Measurements from ENCODE around the gene LIF. TPM values are rescaled to one million over a fixed set of nuclear protein-coding genes. Genes with fewer than 3 reads are reported as not detected.

LIF gene
- total RNA-seq, 1 donor from 2014 or later = 0.16 TPM

DNA sequence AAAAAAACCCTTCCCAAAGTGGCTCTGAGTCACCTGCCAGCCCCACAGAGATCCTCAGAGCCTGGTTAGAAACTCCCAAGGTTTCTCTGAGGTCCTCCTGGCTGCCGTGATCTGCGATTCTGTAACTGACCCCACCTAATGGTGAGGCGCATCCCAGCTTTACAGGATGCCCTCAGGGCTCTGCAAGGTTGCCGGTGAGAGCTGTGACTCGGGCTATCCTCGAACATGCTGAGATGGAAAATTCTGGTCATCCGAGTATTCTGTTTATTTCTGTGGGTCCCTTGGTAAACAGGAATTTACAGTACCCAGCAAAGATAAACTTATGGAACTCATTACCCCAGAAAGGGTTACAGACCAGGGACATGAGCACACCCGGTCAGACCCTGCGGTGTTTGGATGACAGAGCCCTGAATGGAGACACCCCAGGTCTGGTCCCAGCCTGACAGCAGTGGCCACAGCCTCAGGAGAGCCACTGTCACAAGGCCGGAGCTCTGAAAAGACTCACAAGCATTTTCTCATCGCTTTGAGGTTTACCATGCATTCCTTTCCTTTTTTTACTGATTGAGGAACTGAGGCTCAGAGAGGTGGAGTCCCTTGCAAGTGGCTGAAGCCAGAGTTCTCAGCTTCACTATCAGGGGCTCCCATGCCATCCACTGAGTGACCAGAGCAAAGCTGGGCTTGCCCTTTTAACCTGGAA lies 22.2 kb downstream of the LIF start:
- Histone ChIP-seq H3K27ac (replicated peaks) (no peak overlapping the region), H3K4me1 (no peaks in the 10 kb centered on the region), H3K36me3 (no peaks in the 10 kb centered on the region), H3K27me3 (ENCODE audit: low read depth) (peaks cover 100% of the 10 kb centered on the region), H3K4me3 (no peak overlapping the region), H3K9me3 (replicated peaks) (no peaks in the 10 kb centered on the region)
- intact Hi-C loops (cut with micrococcal nuclease) = no loop called here
- TF ChIP-seq, protein P1, sequence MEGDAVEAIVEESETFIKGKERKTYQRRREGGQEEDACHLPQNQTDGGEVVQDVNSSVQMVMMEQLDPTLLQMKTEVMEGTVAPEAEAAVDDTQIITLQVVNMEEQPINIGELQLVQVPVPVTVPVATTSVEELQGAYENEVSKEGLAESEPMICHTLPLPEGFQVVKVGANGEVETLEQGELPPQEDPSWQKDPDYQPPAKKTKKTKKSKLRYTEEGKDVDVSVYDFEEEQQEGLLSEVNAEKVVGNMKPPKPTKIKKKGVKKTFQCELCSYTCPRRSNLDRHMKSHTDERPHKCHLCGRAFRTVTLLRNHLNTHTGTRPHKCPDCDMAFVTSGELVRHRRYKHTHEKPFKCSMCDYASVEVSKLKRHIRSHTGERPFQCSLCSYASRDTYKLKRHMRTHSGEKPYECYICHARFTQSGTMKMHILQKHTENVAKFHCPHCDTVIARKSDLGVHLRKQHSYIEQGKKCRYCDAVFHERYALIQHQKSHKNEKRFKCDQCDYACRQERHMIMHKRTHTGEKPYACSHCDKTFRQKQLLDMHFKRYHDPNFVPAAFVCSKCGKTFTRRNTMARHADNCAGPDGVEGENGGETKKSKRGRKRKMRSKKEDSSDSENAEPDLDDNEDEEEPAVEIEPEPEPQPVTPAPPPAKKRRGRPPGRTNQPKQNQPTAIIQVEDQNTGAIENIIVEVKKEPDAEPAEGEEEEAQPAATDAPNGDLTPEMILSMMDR (IDR thresholded peaks at IDR 0.05; ENCODE audit: borderline replicate concordance) = no peak
- DNase-seq = no peak

DNA sequence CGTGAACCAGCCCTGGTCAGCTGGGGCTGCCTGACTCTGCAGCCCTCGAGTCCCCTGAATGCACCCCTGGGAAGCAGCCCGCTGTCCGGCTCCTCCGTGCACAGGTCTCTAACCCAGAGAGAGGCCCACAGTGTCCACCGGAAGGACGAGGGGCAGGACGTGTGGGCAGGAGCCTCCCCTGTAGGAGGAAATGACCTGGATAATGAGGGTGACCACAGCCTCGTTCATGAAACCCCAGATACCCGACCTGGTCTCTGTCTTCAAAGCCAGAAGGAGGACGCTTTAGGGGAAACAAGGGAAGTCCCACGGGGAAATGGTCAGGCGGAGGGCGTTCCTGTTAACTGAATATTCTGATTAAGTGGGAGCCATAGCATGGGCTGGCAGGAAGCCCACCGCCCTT lies 23.3 kb downstream of the LIF start:
- no peaks in the 10 kb centered on the region for H3K36me3 ChIP-seq
- H3K4me1 ChIP-seq = no peaks in the 10 kb centered on the region
- H3K27me3 ChIP-seq (ENCODE audit: low read depth) = peaks cover 99% of the 10 kb centered on the region
- intact Hi-C loops (cut with micrococcal nuclease) = no loop called here
- no peak overlapping the region for H3K27ac ChIP-seq (replicated peaks)
- no peak overlapping the region for H3K4me3 ChIP-seq
- no peaks in the 10 kb centered on the region for H3K9me3 ChIP-seq (replicated peaks)
- no peak for DNase-seq
- TF ChIP-seq, protein P1 (IDR thresholded peaks at IDR 0.05; ENCODE audit: borderline replicate concordance) = no peak

DNA sequence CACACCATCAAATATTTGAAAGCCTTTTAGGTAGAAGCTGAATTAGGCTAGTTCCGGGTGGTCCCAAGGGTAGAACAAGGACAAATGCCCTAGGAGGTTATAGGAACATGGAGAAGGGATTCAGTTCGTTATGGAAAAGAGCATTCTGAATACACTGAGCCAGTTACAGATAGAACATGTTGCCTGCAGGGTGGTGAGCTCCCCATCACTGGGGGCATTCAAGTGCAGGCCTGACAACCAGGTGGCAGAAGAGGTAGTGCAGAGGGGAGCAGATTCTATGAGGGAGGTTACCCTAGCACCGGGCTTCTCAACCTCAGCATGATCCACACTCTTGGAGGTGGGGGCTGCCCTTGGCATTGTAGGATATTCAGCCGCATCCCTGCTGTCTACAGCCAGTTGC lies 24.2 kb downstream of the LIF start:
- TF ChIP-seq, protein P1 (IDR thresholded peaks at IDR 0.05; ENCODE audit: borderline replicate concordance) = no peak
- no peak for DNase-seq
- Histone ChIP-seq H3K27ac (replicated peaks) (no peak overlapping the region), H3K4me3 (no peak overlapping the region), H3K9me3 (replicated peaks) (no peaks in the 10 kb centered on the region), H3K27me3 (ENCODE audit: low read depth) (peaks cover 99% of the 10 kb centered on the region), H3K4me1 (no peaks in the 10 kb centered on the region), H3K36me3 (no peaks in the 10 kb centered on the region)
- intact Hi-C loops (cut with micrococcal nuclease) = no loop called here

DNA sequence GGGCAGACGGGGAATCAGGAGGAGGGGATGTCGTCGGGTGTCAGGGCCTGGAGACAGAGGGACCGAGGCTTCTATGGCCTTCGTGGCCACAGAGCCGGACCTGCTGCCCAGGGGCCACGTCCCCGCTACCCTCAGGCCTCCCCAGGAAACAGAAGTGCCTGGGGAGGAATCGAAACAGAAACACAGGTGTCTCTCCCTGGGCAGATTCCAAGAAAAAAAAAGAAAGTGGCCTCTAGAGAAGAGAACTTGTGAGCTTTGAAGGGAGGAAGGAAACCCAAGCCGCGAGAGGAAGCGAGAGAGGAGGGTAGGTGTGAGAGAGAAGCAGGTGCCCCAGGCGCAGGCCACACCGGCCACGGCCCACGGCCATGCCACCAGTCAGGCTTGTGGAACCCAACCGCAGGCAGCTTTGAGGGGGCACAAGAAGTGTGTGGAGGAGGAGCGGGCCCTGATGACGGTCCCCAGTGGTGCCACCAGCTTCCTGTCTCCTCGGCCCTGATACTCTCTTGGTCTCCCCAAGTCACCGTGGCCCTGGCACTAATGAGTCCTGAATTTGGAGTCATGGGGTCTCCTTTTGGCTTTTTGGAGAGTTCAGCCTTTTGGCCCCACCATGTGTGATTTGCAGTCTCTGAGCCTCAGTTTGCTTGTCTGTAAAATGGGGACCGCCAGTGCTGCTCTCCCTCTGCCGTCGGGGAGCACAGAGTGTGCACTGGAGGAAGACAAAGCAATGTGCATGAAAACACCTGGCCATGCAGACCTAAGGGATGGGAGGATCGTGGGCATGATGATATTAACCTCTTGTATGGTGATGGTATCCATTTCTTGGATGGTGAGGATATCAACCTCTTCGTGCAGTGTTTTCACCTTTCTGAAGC lies 25.2 kb downstream of the LIF start:
- Histone ChIP-seq H3K4me3 (no peak overlapping the region), H3K36me3 (no peaks in the 10 kb centered on the region), H3K9me3 (replicated peaks) (no peaks in the 10 kb centered on the region), H3K27ac (replicated peaks) (no peak overlapping the region), H3K27me3 (ENCODE audit: low read depth) (peaks cover 99% of the 10 kb centered on the region), H3K4me1 (no peaks in the 10 kb centered on the region)
- intact Hi-C loops (cut with micrococcal nuclease) = no loop called here
- TF ChIP-seq, protein P1 (IDR thresholded peaks at IDR 0.05; ENCODE audit: borderline replicate concordance) = no peak
- no peak for DNase-seq

DNA sequence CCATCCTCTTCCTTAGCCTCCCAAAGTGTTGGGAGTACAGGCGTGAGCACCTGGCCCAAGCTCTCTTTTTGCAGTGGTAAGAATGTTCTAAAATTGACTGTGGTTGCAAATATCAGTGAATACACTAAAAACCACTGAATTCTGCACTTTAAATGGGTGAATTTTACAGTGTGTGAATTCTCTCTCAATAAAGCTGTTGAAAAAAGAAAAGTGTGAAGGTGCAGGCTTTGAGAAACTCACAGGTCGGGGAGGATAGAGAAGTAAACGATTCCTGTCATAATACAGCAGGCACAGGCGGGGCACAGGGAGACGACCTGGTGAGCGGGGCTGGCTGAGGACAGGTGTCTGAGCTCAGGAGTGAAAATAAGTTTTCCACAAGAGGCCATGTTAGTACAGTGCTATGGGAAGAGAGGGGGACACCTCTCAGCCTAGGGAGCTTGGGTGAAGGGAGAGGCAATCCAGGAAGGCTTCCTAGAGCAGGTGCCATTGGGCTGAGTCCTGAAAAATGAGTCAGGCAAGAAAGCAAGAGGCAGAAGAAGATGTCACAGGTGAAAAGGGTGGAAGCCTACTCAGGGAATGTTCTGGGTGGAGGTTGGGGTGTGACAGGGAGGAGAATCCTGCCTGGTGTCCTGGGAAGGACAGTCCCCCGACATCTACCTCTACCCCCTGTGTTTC lies 26.1 kb downstream of the LIF start:
- TF ChIP-seq, protein P1 (IDR thresholded peaks at IDR 0.05; ENCODE audit: borderline replicate concordance) = no peak
- Histone ChIP-seq H3K4me3 (no peak overlapping the region), H3K9me3 (replicated peaks) (no peaks in the 10 kb centered on the region), H3K27me3 (ENCODE audit: low read depth) (peaks cover 99% of the 10 kb centered on the region), H3K36me3 (no peaks in the 10 kb centered on the region), H3K27ac (replicated peaks) (no peak overlapping the region), H3K4me1 (no peaks in the 10 kb centered on the region)
- intact Hi-C loops (cut with micrococcal nuclease) = no loop called here
- no peak for DNase-seq
